GM19452 (cell line): ENCODE data around the gene LY6G6F.

ENCODE experiments used
- ATAC-seq: cut with Tn5 transposase; IDR thresholded peaks from one replicate; pipeline ENCODE4 v1.9.1; 2021; ENCODE audit not compliant: unreplicated experiment

Gene LY6G6F

GRCh38 chr6:31676904-31677303, 29.8 kb upstream of the LY6G6F start:
- no peak for ATAC-seq

- ATAC-seq, result no peak
These were observed 28.7 kb upstream of the LY6G6F start for GRCh38 chr6:31677955-31678354.

- no peak for ATAC-seq
These were observed 26.2 kb upstream of the LY6G6F start, which contains the start of gene LY6G5C for GRCh38 chr6:31680226-31681134. Gene LY6G5C, minus strand, starts transcription at chr6:31681067. Its CDS starts 694 bp downstream, at chr6:31680373.

- no peak for ATAC-seq
These were observed 25.5 kb upstream of the LY6G6F start for GRCh38 chr6:31681135-31681671.

- ATAC-seq, result no peak
These were observed 23.1 kb upstream of the LY6G6F start for GRCh38 chr6:31683591-31683990.

GRCh38 chr6:31686483-31686882, 20.2 kb upstream of the LY6G6F start:
- no peak for ATAC-seq

GRCh38 chr6:31687321-31687720, 19.3 kb upstream of the LY6G6F start:
- ATAC-seq, result no peak

GRCh38 chr6:31687860-31688693, 18.6 kb upstream of the LY6G6F start:
- ATAC-seq, result no peak

GRCh38 chr6:31689249-31690110, 17.2 kb upstream of the LY6G6F start:
- ATAC-seq, result no peak

- ATAC-seq, result no peak
These were observed 16.2 kb upstream of the LY6G6F start for GRCh38 chr6:31690231-31691077.

GRCh38 chr6:31691078-31691463, 15.6 kb upstream of the LY6G6F start:
- no peak for ATAC-seq

GRCh38 chr6:31691564-31692108, 15.0 kb upstream of the LY6G6F start:
- ATAC-seq, result no peak

GRCh38 chr6:31692353-31692752, 14.3 kb upstream of the LY6G6F start:
- ATAC-seq, result no peak

- no peak for ATAC-seq
These were observed 13.8 kb upstream of the LY6G6F start for GRCh38 chr6:31692886-31693285.

GRCh38 chr6:31693535-31693934, 13.1 kb upstream of the LY6G6F start:
- no peak for ATAC-seq

GRCh38 chr6:31697555-31697954, 9.1 kb upstream of the LY6G6F start:
- ATAC-seq, result no peak

GRCh38 chr6:31700740-31701401, 5.8 kb upstream of the LY6G6F start:
- no peak for ATAC-seq

GRCh38 chr6:31701666-31702404, 4.8 kb upstream of the LY6G6F start:
- no peak for ATAC-seq
